WTC11 (cell line): ENCODE results near the gene TM9SF4.
"Not testable (repeated sequence)": the region's sequence is repeated elsewhere in the genome, so short reads cannot be mapped to it uniquely, and the experiment has no call there.

ENCODE experiments used
- ATF1 ChIP-seq: sonication (generic); formaldehyde crosslinking; IDR thresholded peaks from 2 replicates; pipeline ENCODE4 v1.8.1; 2023; ENCODE audit warnings: mild to moderate bottlenecking, moderate library complexity, missing genetic modification reagents
- ATF3 ChIP-seq: sonication (generic); formaldehyde crosslinking; conservative IDR thresholded peaks from 2 replicates; pipeline ENCODE4 v1.8.1; 2022; ENCODE audit warnings: mild to moderate bottlenecking, missing genetic modification reagents
- CTCF ChIP-seq: fragments of 200-600 bp; IDR thresholded peaks from 2 replicates; pipeline ENCODE4 v1.8.0; 2022; ENCODE audit warnings: antibody characterized with exemption
- KAT7 ChIP-seq: sonication (generic); formaldehyde crosslinking; IDR thresholded peaks from 2 replicates; pipeline ENCODE4 v1.8.1; 2023; ENCODE audit warnings: missing genetic modification reagents, mild to moderate bottlenecking, borderline replicate concordance
- NFYB ChIP-seq: sonication (generic); formaldehyde crosslinking; conservative IDR thresholded peaks from 2 replicates; pipeline ENCODE4 v1.8.0; 2022; ENCODE audit warnings: low read depth, missing genetic modification reagents
- OVOL2 ChIP-seq: fragments of 250-450 bp; sonication (Bioruptor Pico); IDR thresholded peaks from 2 replicates; pipeline ENCODE4 v1.9.0; 2021; ENCODE audit warnings: mild to moderate bottlenecking, borderline replicate concordance
- PREB ChIP-seq: sonication (generic); formaldehyde crosslinking; IDR thresholded peaks from 2 replicates; pipeline ENCODE4 v1.8.1; 2022; ENCODE audit warnings: mild to moderate bottlenecking, missing genetic modification reagents, moderate library complexity, borderline replicate concordance
- TP53 ChIP-seq: sonication (generic); formaldehyde crosslinking; IDR thresholded peaks from 2 replicates; pipeline ENCODE4 v1.8.1; 2023; ENCODE audit warnings: mild to moderate bottlenecking, missing genetic modification reagents
- USF2 ChIP-seq: sonication (generic); formaldehyde crosslinking; IDR thresholded peaks from 2 replicates; pipeline ENCODE4 v1.8.1; 2023; ENCODE audit warnings: mild to moderate bottlenecking, missing genetic modification reagents, moderate library complexity
- ZSCAN18 ChIP-seq: fragments of 250-450 bp; sonication (Bioruptor Pico); IDR thresholded peaks from 2 replicates; pipeline ENCODE4 v2.1.2; 2022; ENCODE audit warnings: mild to moderate bottlenecking, moderate library complexity

GRCh38 chr20:32177696-32178095 is 68.2 kb downstream of the TM9SF4 start:
- TF ChIP-seq CTCF; ZSCAN18; OVOL2 (CRISPR knock-in tag); USF2 (CRISPR knock-in tag); KAT7 (CRISPR knock-in tag); PREB; ATF1 (CRISPR knock-in tag); TP53; NFYB (CRISPR knock-in tag); ATF3: not testable (repeated sequence)
